Caco-2 (cell line): ENCODE data around the gene SLC43A2. TPM values are rescaled to one million over a fixed set of nuclear protein-coding genes. Genes with fewer than 3 reads are reported as not detected.

Experiments used
- BruUV-seq: library from RNA; stranded (reverse); fragments of 400-500 nt; replicated peaks from 2 replicates; lab custom pipeline; 2021; lab: Mats Ljungman, UMichigan
- CTCF ChIA-PET: fragments of 300-600 bp; sonication (Branson Sonifier 250); formaldehyde crosslinking; loops from one replicate; lab custom pipeline; 2022; ENCODE audit warnings: antibody characterized with exemption; lab: Charles Lee
- POLR2A ChIA-PET: fragments of 300-600 bp; sonication (Branson Sonifier 250); formaldehyde crosslinking; loops from one replicate; lab custom pipeline; 2022; ENCODE audit warnings: antibody characterized with exemption; lab: Charles Lee
- DNase-seq, 2 experiments: peaks; one replicate each; pipeline versions ENCODE4 v3.0.0 to v3.0.0-alpha.2; 2020 to 2022
- H3K27me3 ChIP-seq: replicated peaks from 2 replicates; pipeline ENCODE4 v1.6.0; 2011; ENCODE audit warnings: low read length; ENCODE audit not compliant: control insufficient read depth, insufficient read depth
- H3K36me3 ChIP-seq: 2 replicates; pipeline ENCODE4 v1.5.1; 2011; ENCODE audit warnings: low read length; ENCODE audit not compliant: control insufficient read depth, insufficient read depth
- H3K4me1 ChIP-seq: fragments of 250-450 bp; sonication (Bioruptor Pico); 2 replicates; pipeline ENCODE4 v1.5.1; 2020; ENCODE audit warnings: mild to moderate bottlenecking
- H3K4me3 ChIP-seq: 2 replicates; pipeline ENCODE4 v1.5.1; 2011; ENCODE audit warnings: low read depth, mild to moderate bottlenecking, control low read depth, low read length
- H3K9me3 ChIP-seq: fragments of 250-450 bp; sonication (Bioruptor Pico); 2 replicates; pipeline ENCODE4 v1.5.1; 2020; ENCODE audit warnings: mild to moderate bottlenecking, moderate library complexity
- H3K27ac Mint-ChIP-seq: one replicate; pipeline ENCODE4 v1.8.0; 2022; ENCODE audit warnings: mixed read lengths; ENCODE audit not compliant: unreplicated experiment
- H3K27me3 Mint-ChIP-seq: one replicate; pipeline ENCODE4 v1.8.0; 2022; ENCODE audit warnings: mixed read lengths; ENCODE audit not compliant: insufficient read depth, unreplicated experiment
- H3K36me3 Mint-ChIP-seq: one replicate; pipeline ENCODE4 v1.8.0; 2022; ENCODE audit warnings: mild to moderate bottlenecking, mixed read lengths; ENCODE audit not compliant: insufficient read depth, unreplicated experiment
- H3K4me1 Mint-ChIP-seq: one replicate; pipeline ENCODE4 v1.8.0; 2022; ENCODE audit warnings: low read depth, mixed read lengths; ENCODE audit not compliant: unreplicated experiment
- H3K4me3 Mint-ChIP-seq: one replicate; pipeline ENCODE4 v1.8.0; 2022; ENCODE audit warnings: mild to moderate bottlenecking, moderate library complexity, mixed read lengths; ENCODE audit not compliant: unreplicated experiment
- H3K9me3 Mint-ChIP-seq: one replicate; pipeline ENCODE4 v1.8.0; 2022; ENCODE audit warnings: mixed read lengths; ENCODE audit not compliant: unreplicated experiment
- intact Hi-C: fragments of 100-400 bp; cut with micrococcal nuclease; formaldehyde crosslinking; loops from one replicate; pipeline ENCODE4 v1.10.0; 2022; ENCODE audit not compliant: unreplicated experiment
- total RNA-seq: library from RNA; stranded (reverse); gene quantifications from 2 replicates; pipeline ENCODE4 v1.2.3, GENCODE V29; 2022
- TF ChIP-seq, protein P1 (sequence below), 2 experiments: fragments of 200-600 bp in 1 of 2; IDR thresholded peaks; 1 replicate in 1 of 2; 2 replicates in 1 of 2; pipeline versions ENCODE4 v1.5.1 to v1.8.0; 2011 to 2022; ENCODE audit warnings: antibody characterized with exemption in 1 of 2, control low read depth in 1 of 2, inconsistent platforms in 1 of 2, low read depth in 1 of 2, low read length in 1 of 2, mild to moderate bottlenecking in 1 of 2, moderate library complexity in 1 of 2; ENCODE audit not compliant: insufficient read depth in 1 of 2, severe bottlenecking in 1 of 2, unreplicated experiment in 1 of 2

The SLC43A2 gene
- total RNA-seq, 1 experiment from 2014 or later: 33.9 TPM

DNA sequence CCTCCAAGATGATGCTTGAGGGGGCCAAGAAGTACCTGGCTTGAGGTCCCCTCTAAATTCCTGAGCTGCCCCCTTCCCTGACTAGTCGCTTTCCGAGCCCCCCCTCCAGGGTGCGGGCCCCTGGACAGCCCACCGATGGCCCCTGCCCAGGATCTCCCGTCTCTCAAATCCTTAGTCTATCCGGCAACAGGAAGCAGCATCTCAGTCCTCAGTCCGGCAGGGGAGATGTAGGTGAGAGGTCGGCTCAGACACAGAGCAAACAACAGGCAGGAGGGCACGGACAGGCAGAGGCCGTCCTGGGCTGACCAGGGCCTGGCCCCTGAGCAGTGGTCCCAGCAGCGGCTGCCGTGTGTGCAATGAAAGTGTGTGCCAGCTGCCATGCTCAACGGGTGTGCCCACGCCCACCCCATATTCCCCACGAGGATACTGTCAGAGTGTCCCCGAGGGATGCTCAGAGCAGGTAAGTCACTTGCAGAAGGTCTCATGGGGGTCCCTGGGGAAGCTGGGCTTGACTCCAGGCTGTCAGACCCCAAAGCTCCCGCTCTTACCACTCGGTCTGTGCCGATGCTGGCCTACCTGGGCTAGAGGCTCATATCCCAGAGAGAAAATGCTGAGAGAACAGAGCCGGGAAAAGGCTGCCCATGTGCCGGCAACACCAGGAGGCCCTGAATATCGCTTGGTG lies 7.2 kb downstream of the SLC43A2 start:
- DNase-seq: no peak
- no peak overlapping the region for H3K4me3 ChIP-seq
- H3K27ac Mint-ChIP-seq: no peak overlapping the region
- H3K4me3 Mint-ChIP-seq: no peak overlapping the region
- TF ChIP-seq, protein P1, sequence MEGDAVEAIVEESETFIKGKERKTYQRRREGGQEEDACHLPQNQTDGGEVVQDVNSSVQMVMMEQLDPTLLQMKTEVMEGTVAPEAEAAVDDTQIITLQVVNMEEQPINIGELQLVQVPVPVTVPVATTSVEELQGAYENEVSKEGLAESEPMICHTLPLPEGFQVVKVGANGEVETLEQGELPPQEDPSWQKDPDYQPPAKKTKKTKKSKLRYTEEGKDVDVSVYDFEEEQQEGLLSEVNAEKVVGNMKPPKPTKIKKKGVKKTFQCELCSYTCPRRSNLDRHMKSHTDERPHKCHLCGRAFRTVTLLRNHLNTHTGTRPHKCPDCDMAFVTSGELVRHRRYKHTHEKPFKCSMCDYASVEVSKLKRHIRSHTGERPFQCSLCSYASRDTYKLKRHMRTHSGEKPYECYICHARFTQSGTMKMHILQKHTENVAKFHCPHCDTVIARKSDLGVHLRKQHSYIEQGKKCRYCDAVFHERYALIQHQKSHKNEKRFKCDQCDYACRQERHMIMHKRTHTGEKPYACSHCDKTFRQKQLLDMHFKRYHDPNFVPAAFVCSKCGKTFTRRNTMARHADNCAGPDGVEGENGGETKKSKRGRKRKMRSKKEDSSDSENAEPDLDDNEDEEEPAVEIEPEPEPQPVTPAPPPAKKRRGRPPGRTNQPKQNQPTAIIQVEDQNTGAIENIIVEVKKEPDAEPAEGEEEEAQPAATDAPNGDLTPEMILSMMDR (IDR thresholded peaks at IDR 0.05; ENCODE audit: insufficient read depth in 1 of 2, low read depth in 1 of 2, low read length in 1 of 2, severe bottlenecking in 1 of 2, unreplicated experiment in 1 of 2): no peak
- H3K9me3 Mint-ChIP-seq: no peaks in the 10 kb centered on the region
- H3K4me1 ChIP-seq: peaks cover 13% of the 10 kb centered on the region
- intact Hi-C loops: loop anchor here (10.0 kb wide), 1 partner anchor 167 kb away; the partner anchor contains the start of gene CRK
- peaks cover 18% of the 10 kb centered on the region for H3K36me3 Mint-ChIP-seq
- H3K27me3 Mint-ChIP-seq: no peaks in the 10 kb centered on the region
- ChIA-PET POLR2A (no interaction called here), CTCF (no interaction called here)
- H3K9me3 ChIP-seq: no peaks in the 10 kb centered on the region
- no TSS peak for BruUV-seq
- H3K27me3 ChIP-seq: no peaks in the 10 kb centered on the region
- peaks cover 9% of the 10 kb centered on the region for H3K4me1 Mint-ChIP-seq
- 0 out of 2 replicates have a peak, but pooled peaks cover 1% of the 10 kb centered on the region for H3K36me3 ChIP-seq

DNA sequence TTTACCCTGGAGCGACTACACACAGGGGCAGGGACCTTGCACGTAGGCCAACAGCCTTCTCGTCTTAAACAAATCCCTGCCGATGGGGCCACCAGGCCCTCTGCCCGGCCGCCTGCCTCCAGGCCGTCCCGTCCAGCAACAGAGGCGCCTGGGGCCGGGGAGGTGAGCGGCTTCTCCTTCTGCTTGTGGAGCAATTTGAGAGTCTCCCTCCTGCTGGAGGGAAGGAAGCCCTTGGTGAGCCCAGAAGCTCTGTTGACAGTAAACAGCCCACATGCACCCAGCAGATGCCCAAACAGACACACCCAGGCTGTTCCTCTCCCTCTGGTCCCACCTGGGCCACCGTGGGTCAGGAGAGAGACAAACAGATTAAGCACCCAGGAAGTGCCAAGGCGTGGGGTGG lies 8.1 kb downstream of the SLC43A2 start:
- H3K36me3 ChIP-seq: 0 out of 2 replicates have a peak, but pooled peaks cover 1% of the 10 kb centered on the region
- intact Hi-C loops: loop anchor here (10.0 kb wide), 1 partner anchor 166 kb away; the partner anchor contains the start of gene CRK
- TF ChIP-seq, protein P1 (IDR thresholded peaks at IDR 0.05; ENCODE audit: insufficient read depth in 1 of 2, low read depth in 1 of 2, low read length in 1 of 2, severe bottlenecking in 1 of 2, unreplicated experiment in 1 of 2): no peak
- ChIA-PET POLR2A (no interaction called here), CTCF (no interaction called here)
- peaks cover 14% of the 10 kb centered on the region for H3K36me3 Mint-ChIP-seq
- no peaks in the 10 kb centered on the region for H3K27me3 Mint-ChIP-seq
- H3K4me3 ChIP-seq: no peak overlapping the region
- DNase-seq: no peak
- H3K27me3 ChIP-seq: no peaks in the 10 kb centered on the region
- H3K4me1 Mint-ChIP-seq: no peaks in the 10 kb centered on the region
- peaks cover 7% of the 10 kb centered on the region for H3K4me1 ChIP-seq
- H3K4me3 Mint-ChIP-seq: no peak overlapping the region
- H3K9me3 Mint-ChIP-seq: no peaks in the 10 kb centered on the region
- no TSS peak for BruUV-seq
- no peak overlapping the region for H3K27ac Mint-ChIP-seq
- H3K9me3 ChIP-seq: no peaks in the 10 kb centered on the region

DNA sequence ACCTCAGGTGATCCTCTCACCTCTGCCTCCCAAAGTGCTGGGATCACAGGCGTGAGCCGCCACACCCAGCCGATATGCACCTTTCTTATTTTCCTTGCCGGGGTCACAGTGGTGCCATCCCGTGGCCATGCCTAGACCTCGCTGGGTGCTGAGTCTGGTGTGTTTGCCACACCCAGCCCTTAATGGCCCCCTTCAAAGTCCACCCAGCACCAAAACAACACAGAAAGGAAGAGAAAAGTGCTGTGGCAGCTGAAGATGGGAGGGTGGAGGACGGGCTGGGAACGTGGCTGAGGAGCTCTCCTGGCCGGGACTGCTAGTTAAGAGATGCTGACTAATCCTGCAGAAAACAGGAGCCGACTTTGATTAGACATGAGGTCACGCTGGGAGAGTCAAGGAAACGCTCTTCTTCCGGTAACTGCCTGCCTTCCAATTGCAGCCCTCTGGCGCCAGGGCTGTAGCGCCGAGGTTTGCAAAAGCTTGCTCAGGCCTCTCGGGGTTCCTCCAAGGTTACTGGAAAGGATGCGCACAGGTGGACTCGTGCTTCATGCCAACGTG lies 10.9 kb downstream of the SLC43A2 start:
- Mint-ChIP-seq H3K4me3 (no peak overlapping the region), H3K36me3 (peaks cover 21% of the 10 kb centered on the region), H3K27ac (no peak overlapping the region), H3K4me1 (no peaks in the 10 kb centered on the region), H3K9me3 (no peaks in the 10 kb centered on the region), H3K27me3 (no peaks in the 10 kb centered on the region)
- no TSS peak for BruUV-seq
- intact Hi-C loops: no loop called here
- 0 out of 2 replicates have a peak, but pooled peaks cover 1% of the 10 kb centered on the region for H3K36me3 ChIP-seq
- H3K9me3 ChIP-seq: no peaks in the 10 kb centered on the region
- ChIA-PET CTCF (interaction anchor here (0.8 to 1.5 kb wide), 4 partner anchors 10 to 358 kb away, joined by 3 to 5 read pairs (median 4); partner anchors contain the start of gene SLC43A2), POLR2A (no interaction called here)
- H3K4me3 ChIP-seq: no peak overlapping the region
- no peak for DNase-seq
- no peaks in the 10 kb centered on the region for H3K27me3 ChIP-seq
- TF ChIP-seq, protein P1 (IDR thresholded peaks at IDR 0.05; ENCODE audit: insufficient read depth in 1 of 2, low read depth in 1 of 2, low read length in 1 of 2, severe bottlenecking in 1 of 2, unreplicated experiment in 1 of 2): no peak
- H3K4me1 ChIP-seq: no peaks in the 10 kb centered on the region
